Activated CD8-positive, alpha-beta memory T cell treated with anti-CD3 and anti-CD28 coated beads, Interleukin-2, amount 50 U/mL, for 1 hour (primary cell): ENCODE results near the gene KLHDC4.
"Not testable (repeated sequence)": the region's sequence is repeated elsewhere in the genome, so short reads cannot be mapped to it uniquely, and the experiment has no call there.

Source experiments
- DNase-seq: peaks from one replicate; pipeline ENCODE4 v3.0.0-alpha.2; 2020; ENCODE audit errors: extremely low read depth

The KLHDC4 gene

DNA sequence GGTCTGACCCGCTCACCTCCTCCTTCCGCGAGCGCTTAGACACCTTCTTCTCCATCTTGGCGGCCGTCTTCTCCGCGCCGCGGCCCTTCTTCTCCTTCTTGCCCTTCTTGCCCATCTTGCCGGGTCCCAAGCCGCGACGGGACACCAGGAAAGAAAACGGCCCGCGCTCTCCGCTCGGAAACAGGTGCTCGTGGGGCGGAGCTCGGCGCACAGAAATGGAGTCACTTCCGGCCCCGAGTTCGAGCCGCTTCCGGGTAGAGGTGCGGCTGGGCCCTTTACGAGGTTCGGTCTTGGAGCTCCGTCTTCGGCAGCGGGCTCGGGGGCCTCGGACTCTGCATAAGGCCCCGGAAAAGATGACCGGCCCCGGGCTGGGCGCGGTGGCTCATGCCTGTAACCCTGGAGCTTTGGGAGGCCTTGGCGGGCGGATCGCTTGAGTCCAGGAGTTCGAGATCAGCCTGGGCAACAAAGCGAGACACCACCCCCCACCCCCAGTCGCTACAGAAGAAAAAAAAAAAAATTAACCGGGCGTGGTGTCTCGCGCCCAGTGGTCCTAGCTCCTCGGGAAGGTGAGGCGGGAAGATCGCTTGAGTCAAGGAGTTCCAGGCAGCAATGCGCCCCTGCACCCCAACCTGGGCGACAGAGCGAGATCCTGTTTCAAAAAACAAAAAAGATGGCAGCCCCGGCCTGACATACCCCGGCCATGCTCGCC is at the start of gene KLHDC4:
KLHDC4 (minus strand) TSS at position 211 of the 709 bp plus-strand sequence; CDS start at position 115, 96 bp downstream.
- DNase-seq, result peak; percentile 71

DNA sequence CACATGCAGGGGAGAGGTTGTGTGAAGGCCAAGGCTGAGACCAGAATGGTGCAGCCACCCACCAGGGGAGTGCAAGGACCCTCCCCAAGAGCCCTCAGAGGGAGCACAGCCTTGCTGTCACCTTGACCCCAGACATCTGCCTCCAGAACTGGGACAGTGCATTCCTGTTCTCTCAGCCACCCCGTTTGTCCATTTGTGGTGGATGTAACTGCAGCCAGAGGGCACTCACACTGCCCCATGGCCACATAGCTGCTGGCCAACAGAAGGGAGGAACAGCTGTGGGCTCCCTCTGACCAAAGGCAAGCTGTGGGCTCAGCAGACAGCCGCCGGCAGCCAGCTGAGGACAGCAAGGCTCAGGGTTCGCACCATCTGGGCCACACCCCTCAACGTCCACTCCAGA is 49.8 kb upstream of the KLHDC4 start:
- no peak for DNase-seq

DNA sequence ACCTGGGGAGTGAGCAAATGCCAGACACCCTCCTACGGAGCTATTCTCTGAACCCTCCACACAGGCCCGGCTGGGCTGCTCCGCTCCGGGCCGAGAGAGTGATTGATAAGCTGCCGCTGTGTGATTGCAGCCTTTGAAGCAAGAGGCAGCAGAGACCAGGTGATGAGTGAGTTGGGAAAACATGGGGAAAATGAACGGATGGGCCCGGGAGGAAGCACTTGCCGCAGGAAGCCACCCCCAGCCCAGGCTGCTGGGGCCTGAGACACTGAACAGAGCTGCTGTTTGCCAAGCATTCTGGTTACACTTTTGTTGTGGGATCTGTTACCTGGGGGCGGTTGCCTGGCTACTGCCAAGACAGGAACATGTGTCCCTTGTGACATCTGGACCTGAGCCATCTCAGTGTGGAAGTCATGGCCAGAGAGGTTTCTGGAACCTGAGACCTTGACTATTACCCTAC is 46.4 kb upstream of the KLHDC4 start:
- DNase-seq, result no peak

DNA sequence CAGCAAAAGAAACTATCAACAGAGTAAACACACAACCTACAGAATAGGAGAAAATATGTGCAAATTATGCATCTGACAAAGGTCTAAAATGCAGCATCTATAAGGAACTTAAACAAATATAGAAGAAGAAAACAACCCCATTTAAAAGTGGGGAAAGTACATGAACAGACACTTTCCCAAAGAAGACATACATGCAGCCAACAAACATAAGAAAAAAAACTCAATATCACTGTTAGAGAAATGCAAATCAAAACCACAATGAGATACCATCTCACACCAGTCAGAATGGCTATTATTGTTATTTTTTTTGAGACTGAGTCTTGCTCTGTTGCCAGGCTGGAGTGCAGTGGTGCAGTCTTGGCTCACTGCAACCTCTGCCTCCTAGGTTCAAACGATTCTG is 45.7 kb upstream of the KLHDC4 start:
- not testable (repeated sequence) for DNase-seq

DNA sequence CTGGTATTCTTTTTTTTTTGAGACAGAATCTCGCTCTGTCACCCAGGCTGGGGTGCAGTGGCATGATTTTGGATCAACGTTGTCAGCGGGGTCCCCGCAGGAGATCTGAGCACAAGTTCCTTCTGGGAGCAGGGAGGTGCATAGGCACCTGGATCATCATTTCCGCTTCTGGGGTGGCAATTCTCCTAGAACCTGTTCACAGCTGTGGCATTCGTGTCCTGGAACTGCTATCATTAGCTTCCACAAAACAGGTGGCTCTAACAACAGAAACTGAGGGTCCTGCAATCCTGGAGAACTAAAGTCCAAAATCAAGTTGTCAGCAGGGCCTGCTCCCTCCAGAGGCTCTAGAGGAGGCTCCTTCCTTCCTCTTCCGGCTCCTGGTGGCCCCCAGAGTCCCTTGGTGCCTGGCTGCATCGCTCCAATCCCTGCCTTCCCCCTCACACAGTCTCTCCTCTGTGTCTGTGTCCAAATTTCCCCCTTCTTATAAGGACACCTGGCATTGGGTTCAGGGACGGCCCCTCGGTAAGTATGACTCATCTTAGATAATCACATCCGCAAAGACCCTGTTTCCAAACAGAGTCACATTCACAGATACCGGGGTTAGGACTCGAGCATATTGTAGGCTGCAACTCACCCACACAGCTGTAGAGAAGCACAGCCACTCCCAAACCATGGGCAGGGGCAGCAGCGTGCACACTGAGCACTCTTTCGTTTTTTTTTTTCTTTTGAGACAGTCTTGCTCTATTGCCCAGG is 43.5 kb upstream of the KLHDC4 start:
- DNase-seq, result no peak

DNA sequence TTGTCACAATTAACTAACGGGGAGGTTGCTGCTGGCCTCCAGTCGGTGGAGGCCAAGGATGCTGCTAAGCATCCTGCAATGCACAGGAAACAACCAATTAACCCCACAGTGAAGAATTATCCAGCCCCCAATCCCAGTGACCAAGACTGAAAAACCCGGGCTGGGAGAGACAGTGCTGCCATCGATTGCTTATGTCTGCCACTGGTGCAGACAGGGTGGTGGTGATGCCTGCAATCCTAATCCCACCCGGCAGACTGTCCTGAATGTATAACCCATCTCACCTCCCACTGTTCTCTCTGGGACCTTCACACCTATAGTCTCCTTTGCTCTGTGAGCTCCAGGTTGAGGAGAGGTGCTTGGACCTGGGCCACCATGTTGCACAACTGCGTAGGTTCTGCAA is 42.3 kb upstream of the KLHDC4 start:
- no peak for DNase-seq

DNA sequence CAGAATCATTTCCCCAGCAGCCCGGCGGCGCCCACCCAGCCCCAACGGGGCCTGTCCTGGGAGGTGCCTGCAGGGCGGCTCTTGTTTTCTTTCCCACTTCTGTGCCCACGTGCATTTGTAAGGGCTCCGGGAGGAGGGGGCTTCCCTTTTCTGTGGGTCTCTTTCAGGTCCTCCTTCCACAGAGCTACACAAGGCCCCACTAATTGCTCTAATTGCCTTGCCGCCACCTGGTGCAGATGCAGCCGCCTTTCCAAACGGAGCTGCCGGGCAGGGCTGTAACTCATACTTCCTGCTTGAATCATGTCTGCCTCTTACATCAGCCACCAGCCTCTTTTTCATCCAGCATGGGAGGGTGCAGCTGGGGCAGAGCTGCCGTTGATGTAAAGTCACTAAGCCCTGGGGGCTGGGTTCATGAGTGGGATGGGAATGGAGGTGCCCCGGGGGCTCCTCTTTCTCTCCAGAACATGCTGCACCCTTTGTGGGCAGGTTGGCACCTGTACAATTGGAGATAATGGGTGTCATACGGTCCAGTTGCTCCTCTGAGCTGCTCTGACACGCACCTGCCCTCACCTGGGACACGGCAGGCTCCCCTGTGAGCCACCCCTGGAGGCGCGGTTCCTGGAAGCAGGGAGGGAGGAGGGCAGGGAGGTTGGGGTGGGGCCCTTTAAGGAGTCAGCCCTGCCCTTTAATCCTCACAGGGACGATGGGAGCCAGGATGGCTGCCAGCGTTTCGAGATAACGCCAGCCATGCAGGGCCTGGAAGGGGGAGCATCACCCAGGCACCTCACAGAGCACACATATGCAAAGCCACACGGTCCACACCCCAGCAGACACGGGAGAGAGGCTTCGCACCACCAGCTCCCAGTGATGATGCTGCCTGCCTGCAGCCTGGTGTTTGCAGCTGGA is 41.1 kb upstream of the KLHDC4 start:
- DNase-seq, result no peak

DNA sequence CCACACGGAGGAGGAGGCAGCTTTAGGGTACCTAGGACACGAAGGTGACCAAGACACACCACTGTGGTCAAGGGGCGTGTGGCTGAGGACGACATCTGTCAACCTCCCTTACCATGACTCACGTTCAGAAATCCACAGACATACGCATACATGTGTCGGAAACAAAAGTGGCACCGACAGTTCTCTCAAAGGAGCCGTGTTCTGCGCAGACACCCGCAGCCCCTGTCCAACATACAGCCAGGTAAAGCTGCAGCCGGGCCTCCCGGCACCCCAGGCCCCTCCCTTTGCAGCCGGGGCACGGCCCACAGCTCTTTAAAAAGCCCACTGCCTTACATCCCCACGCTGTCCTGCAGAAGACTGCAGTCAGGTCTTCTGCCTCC is 40.5 kb upstream of the KLHDC4 start:
- no peak for DNase-seq

DNA sequence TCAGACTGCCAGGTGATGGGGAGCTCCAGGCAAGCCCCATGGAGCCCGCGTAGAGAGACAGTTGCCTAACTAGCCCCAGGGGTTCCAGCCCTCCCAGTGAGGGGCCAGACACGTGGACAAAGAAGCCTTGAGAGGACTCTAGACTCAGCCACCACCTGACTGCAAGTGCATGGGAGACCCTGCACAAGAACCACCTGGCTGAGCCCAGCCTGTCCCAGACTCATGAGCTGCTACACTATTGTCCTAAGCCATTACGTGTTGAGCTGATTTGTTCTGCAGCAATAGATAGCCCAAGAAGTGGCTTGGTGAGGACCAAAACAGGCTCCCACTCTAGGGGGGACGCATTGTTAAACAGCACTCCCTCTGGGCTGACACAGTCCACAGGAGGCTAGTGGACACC is 37.6 kb upstream of the KLHDC4 start:
- DNase-seq, result no peak

DNA sequence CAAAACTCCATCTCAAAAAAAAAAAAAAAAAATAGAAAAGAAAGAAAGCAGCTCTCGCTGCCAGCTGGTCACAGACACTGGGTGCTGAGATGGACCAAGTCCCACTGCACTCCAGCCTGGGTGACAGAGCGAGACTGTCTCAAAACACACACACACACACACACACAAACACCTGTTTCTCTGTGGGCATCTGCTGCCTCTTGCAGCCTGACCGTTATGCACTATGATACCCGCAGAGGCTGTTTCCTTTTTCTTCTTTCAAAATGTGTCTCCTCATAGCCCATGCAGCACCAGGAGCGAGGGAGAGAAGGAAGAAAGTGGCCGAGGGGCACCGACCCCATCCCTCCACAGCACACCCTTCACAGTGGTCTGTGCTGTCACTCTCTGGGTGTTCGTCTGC is 36.9 kb upstream of the KLHDC4 start:
- DNase-seq, result no peak

DNA sequence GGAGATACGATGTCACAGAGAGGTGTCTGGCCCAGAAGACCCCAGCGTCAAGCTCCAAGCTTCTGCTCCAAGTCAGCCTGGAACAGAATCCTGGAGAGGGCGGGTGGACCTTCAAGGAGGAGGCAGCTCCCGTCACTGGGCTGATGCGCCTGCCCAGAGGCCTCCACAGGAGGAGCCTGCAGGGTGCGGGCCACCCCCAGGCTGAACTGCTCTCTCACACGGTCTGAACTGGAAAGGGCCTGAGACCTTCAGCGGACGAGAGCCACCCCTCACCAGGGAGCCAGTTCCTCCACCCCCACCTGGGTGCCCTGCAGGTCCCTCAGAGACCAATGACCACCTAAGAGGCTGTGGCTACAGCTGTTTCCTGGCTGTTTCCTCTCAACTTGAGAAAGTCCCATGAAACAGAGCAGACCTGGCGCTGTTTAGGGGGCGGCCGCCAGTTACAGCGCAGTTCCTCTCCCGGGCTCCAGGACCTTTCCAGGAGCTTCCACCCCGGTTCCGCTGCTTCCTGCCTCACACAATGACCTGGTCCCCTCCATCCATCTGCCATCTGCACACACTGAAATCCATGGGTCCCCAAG is 36.0 kb upstream of the KLHDC4 start:
- no peak for DNase-seq

DNA sequence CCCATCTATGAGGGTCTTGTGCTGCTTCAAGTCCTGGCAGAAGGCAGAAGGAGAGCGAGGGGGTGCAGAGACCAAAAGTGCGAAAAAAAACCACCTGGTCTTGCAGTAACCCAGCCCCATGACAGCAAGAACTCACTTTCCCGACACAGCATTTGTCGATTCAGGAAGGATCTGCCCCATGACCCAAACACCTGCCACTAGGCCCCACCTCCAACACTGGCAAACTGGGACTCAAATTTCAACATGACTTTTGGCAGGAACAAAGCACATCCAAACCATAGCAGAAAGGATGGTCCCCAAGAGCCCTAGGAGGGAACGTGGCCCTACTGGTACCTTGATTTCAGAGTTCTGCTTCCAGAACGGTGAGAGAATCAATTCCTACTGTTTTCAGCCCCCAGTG is 34.7 kb upstream of the KLHDC4 start:
- DNase-seq, result no peak

DNA sequence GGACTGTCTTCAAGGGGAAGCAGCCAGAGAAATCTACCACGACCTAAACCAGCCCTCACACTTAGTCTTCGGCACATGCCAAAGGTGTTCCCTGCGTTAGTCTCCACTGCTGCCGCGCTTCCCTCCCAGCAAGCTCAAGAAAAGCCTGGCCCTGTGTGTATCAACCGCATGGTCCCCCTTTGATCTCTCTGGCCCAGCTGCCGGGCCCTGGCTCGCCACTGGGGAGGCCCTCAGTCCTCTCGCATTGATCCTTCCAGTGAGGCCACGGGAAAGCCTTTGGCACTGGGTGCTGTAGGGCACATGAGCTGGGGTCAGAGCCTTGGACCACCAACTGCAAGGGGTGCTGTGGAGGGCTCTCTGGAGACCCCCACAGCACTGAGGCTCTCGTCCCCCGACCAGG is 29.6 kb upstream of the KLHDC4 start:
- DNase-seq, result no peak

DNA sequence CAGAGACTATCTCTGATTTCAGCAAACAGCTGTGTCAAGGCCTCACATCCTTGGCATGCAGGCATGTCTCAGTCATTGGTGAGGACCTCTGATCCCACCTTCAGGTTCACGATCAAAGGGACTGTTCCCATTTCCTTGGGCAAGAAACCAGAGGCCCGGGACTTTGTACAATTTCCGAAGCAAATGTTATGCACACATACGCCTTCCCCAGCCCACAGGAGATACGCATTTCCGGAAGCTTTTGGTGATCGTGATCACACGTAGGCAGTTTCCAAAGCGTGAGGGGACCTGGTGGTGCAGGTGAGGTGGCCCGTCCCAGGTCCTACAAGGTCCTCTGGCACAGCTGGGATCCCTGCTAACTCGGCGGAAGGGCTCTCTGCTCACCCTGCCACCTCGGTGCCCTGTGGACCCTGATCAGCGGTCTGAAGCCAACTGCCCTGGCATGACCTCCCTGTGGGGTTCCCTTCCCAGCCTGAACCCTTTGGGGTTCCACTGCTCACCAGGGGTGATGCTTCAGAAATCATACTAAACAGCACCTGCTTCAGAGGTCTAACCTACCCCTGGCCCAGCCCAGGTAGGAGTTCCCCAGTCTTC is 28.8 kb upstream of the KLHDC4 start:
- DNase-seq, result no peak

DNA sequence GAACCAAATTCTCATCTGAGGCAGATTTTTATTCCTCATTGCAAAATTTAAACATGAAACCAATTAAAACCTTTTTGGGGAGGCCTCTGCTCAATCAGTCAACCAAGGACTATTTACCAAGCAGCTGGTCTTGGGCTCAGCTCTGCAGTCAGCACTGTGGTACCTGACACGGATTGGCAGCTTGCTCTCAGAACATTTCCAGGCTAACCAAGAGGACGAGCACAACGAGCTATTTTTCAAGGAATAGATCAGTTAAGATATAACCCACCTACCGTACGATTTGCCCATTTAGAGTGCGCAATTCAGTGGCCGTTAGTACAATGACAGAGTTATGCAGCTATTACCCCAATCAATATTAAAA is 26.4 kb upstream of the KLHDC4 start:
- no peak for DNase-seq

DNA sequence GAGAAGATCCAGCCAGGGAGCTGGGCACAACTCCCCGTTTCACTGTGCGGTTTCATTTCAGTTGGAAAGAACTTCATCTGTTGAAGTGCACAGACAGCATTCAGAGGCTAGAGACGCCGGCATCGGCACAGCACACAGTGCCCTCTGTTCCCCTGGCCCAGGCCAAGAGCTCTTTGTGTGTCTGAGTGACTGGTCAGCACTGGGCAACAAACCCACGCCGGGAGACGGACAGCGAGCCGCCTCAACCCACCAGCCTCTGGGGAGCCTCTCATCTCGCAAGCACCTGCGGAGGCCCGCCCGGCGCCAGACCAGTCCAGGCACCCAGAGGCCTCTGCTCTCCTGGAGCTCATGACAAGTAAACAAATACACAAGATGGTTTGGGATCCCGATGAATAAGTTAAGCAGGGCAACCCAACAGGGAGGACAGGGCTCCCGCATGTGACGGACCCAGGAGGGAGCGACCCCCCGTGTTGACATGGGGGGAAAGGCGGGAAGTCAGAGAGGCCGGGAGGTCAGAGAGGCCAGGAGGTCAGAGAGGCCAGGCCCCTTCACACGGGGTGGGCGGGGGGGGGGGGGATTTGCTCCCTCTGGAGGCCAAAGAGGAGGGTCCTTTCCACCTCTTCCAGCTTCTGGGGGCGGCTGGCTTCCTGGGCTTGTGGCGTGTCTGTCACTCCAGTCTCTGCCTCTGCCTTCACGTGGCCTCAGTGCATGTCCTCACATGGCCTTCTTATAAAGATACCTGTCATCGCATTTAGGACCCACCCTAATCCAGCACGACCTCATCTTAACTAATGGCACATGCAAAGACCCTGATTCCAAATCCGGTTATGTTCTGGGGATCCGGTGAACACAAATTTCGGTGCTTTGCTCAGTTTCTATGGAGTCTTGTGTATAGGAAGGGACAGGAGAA is 25.8 kb upstream of the KLHDC4 start:
- no peak for DNase-seq

DNA sequence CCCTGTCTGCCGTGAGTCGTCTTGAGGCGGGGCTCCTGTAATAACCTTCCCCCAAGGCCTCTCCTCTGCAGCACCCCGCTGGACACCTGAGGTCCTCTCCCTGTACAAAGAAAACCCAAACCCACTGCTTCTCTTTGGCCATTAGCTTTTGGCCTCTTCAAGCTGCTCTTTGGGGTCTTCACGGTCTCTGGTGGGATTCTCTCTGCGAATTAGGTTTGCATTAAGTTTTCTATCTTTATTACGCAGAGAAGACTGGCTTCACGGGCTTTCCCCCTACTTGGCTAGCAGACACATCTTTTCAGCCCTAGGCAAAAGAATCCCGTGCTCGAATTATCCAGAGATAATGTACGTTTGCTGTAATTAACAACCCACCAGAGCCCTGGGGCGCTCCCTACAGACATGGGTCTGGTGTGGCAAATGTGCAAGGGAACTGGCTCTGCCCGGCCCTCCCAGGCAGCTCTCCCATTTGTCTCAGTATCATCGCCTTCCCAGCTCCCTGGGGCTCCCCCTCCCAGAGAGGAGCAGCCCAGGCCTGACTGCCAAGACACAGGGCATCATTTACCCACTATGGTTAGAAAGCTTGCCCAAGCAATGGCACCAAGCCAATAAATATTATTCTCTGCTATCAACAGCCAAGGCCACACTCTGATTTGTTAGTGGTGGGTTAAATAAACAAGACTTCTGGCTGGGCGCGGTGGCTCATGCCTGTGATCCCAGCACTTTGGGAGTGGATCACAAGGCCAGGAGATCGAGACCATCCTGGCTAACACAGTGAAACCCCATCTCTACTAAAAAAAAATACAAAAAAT is 24.7 kb upstream of the KLHDC4 start:
- no peak for DNase-seq

DNA sequence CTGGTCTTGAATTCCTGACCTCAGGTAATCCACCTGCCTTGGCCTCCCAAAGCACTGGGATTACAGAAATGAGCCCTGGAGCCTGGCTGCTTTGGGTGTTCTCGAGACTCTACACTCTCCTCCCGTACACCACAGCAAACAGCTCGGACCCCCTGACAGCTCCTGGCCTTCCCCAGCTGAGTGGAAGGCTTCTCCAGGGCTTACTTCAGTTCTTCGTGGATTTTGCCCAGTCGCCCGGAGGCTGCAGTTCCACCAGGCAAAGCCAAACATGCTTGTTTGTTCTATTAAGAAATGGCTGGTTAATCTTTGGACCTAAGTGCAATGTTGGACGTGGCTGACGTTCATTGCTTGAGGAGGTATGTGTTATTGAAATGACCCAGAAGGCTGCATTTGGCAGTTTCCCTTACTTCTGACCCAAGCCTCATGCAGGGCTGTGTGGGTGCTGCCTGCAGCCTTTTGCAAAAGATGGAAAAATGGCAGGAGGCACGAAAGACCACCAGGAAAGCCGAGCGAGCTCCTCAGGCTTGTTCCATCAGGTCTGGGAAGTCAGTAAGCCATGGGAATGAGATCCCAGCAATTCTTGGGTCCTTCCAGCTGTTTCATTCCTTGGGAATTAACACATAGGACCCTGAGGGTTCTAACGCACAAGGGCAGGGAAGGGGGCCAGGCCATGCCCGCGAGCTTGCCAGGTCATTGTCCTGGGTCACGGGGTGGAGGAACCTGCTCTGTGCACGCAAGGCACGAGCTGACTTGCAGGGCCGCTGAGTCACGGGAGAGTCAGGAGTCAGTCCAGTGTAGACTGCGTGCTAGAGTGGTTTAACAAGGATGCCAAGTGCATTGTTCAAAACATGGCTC is 23.9 kb upstream of the KLHDC4 start:
- DNase-seq, result no peak
